ENCODE measurements around the gene IGF2BP2. TPM values are rescaled to one million over a fixed set of nuclear protein-coding genes. Genes with fewer than 3 reads are reported as not detected.

Gene IGF2BP2
- total RNA-seq, 1 donor from 2014 or later, result 9.8 TPM

GRCh38 chr3:185830018-185830797 is 5.4 kb upstream of the IGF2BP2 start:
- H3K27ac ChIP-seq, result no peak overlapping the region
- no peak for DNase-seq (ENCODE audit: extremely low spot score in 2 of 2)
- TF ChIP-seq POLR2AphosphoS5 (IDR thresholded peaks at IDR 0.05; ENCODE audit: insufficient read depth in 1 of 2, low read depth in 1 of 2) (no peak), CTCF (IDR thresholded peaks at IDR 0.05) (no peak), POLR2A (IDR thresholded peaks at IDR 0.05) (no peak)
- peaks cover 10% of the 10 kb centered on the region for H3K4me1 ChIP-seq
- no peaks in the 10 kb centered on the region for H3K36me3 ChIP-seq
- H3K9me3 ChIP-seq, result no peaks in the 10 kb centered on the region
- intact Hi-C loops (cut with DNase I), result loop anchor here (10.0 kb wide), 1 partner anchor 725 kb away; no protein-coding TSS in a partner anchor
- no peaks in the 10 kb centered on the region for H3K27me3 ChIP-seq
- H3K4me3 ChIP-seq, result no peak overlapping the region

GRCh38 chr3:185828755-185829154 is 3.9 kb upstream of the IGF2BP2 start:
- TF ChIP-seq CTCF (IDR thresholded peaks at IDR 0.05), result no peak
- TF ChIP-seq POLR2AphosphoS5 (IDR thresholded peaks at IDR 0.05; ENCODE audit: insufficient read depth in 1 of 2, low read depth in 1 of 2), result no peak
- no peak for TF ChIP-seq POLR2A (IDR thresholded peaks at IDR 0.05)
- Histone ChIP-seq H3K4me3 (no peak overlapping the region), H3K27ac (no peak overlapping the region), H3K9me3 (no peaks in the 10 kb centered on the region), H3K36me3 (no peaks in the 10 kb centered on the region), H3K4me1 (peaks cover 10% of the 10 kb centered on the region), H3K27me3 (no peaks in the 10 kb centered on the region)
- DNase-seq (ENCODE audit: extremely low spot score in 2 of 2), result no peak
- intact Hi-C loops (cut with DNase I), result no loop called here

DNA sequence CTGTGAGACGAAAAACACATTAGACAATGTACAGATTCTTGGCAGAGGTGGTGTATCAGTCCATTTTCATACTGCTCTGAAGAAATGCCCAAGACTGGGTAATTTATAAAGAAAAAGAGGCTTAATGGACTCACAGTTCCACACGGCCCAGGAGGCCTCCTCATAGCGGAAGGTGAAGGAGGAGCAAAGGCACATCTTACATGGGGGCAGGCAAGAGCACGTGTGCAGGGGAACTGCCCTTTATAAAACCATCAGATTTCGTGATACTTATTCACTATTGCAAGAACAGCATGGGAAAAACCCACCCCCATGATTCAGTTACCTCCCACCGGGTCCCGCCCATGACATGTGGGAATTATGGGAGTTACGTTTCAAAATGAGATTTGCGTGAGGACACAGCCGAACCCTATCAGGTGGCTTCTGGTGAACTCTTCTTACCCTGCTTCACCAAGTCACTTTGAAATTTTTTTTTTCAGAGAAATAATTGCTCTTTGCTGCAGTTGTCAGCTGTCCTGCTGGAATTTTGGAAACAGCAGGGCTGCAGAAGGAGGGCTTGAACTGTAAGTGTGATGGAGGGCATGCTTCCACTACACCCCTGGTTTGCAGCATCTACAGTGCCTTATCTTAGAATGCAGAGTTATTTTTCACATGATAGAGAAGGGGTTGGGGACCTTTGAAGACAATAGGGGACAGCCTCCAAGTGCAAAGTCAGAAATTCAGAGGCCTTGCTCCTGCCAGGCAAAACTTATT is 2.9 kb upstream of the IGF2BP2 start:
- Histone ChIP-seq H3K27me3 (no peaks in the 10 kb centered on the region), H3K36me3 (no peaks in the 10 kb centered on the region), H3K4me3 (no peak overlapping the region), H3K27ac (no peak overlapping the region), H3K4me1 (peaks cover 16% of the 10 kb centered on the region), H3K9me3 (no peaks in the 10 kb centered on the region)
- TF ChIP-seq POLR2AphosphoS5 (IDR thresholded peaks at IDR 0.05; ENCODE audit: insufficient read depth in 1 of 2, low read depth in 1 of 2) (no peak), CTCF (IDR thresholded peaks at IDR 0.05) (no peak), POLR2A (IDR thresholded peaks at IDR 0.05) (no peak)
- no peak for DNase-seq (ENCODE audit: extremely low spot score in 2 of 2)
- intact Hi-C loops (cut with DNase I), result no loop called here

GRCh38 chr3:185825639-185826481 is 1.0 kb upstream of the IGF2BP2 start:
- peak overlapping the region; percentile 98 for H3K27ac ChIP-seq
- no peaks in the 10 kb centered on the region for H3K27me3 ChIP-seq
- no peaks in the 10 kb centered on the region for H3K9me3 ChIP-seq
- peak overlapping the region; percentile 77 to 86 for H3K4me3 ChIP-seq
- no peak for DNase-seq (ENCODE audit: extremely low spot score in 2 of 2)
- H3K4me1 ChIP-seq, result peaks cover 24% of the 10 kb centered on the region
- H3K36me3 ChIP-seq, result no peaks in the 10 kb centered on the region
- TF ChIP-seq POLR2A (IDR thresholded peaks at IDR 0.05), result no peak
- TF ChIP-seq CTCF (IDR thresholded peaks at IDR 0.05), result no peak
- peak in 1 of 2 donors; percentile 30 for TF ChIP-seq POLR2AphosphoS5 (IDR thresholded peaks at IDR 0.05; ENCODE audit: insufficient read depth in 1 of 2, low read depth in 1 of 2)
- intact Hi-C loops (cut with DNase I), result no loop called here
